ENCODE measurements around the gene AGMO.

GRCh38 chr7:15368653-15369052, 193.2 kb downstream of the AGMO start:
- TF ChIP-seq CTCF (IDR thresholded peaks at IDR 0.05; ENCODE audit: poor library complexity, severe bottlenecking) (no peak), TAF1 (IDR thresholded peaks at IDR 0.05; ENCODE audit: low read depth) (no peak)

Data from neural cell (in vitro differentiated cells).